ENCODE results near the gene SLC2A1.

GRCh38 chr1:42983693-42984092 lies 25.0 kb upstream of the SLC2A1 start:
- TF ChIP-seq EZH2 (IDR thresholded peaks at IDR 0.05; ENCODE audit: borderline replicate concordance, low read length) = no peak
- TF ChIP-seq, protein P1, sequence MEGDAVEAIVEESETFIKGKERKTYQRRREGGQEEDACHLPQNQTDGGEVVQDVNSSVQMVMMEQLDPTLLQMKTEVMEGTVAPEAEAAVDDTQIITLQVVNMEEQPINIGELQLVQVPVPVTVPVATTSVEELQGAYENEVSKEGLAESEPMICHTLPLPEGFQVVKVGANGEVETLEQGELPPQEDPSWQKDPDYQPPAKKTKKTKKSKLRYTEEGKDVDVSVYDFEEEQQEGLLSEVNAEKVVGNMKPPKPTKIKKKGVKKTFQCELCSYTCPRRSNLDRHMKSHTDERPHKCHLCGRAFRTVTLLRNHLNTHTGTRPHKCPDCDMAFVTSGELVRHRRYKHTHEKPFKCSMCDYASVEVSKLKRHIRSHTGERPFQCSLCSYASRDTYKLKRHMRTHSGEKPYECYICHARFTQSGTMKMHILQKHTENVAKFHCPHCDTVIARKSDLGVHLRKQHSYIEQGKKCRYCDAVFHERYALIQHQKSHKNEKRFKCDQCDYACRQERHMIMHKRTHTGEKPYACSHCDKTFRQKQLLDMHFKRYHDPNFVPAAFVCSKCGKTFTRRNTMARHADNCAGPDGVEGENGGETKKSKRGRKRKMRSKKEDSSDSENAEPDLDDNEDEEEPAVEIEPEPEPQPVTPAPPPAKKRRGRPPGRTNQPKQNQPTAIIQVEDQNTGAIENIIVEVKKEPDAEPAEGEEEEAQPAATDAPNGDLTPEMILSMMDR (conservative IDR thresholded peaks at IDR 0.05 in 1 of 2, IDR thresholded peaks at IDR 0.05 in 1 of 2; ENCODE audit: extremely low read depth in 1 of 2, insufficient read depth in 1 of 2, low read depth in 1 of 2, low read length in 2 of 2) = no peak
